Fibroblast of peridontal ligament (primary cell): ENCODE results near the gene GPSM3.
"Not testable (repeated sequence)": the region's sequence is repeated elsewhere in the genome, so short reads cannot be mapped to it uniquely, and the experiment has no call there.

Experiments used
- DNase-seq: peaks from one replicate; pipeline ENCODE4 v3.0.0-alpha.2; 2010; ENCODE audit errors: extremely low read depth

Gene GPSM3, protein sequence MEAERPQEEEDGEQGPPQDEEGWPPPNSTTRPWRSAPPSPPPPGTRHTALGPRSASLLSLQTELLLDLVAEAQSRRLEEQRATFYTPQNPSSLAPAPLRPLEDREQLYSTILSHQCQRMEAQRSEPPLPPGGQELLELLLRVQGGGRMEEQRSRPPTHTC

DNA sequence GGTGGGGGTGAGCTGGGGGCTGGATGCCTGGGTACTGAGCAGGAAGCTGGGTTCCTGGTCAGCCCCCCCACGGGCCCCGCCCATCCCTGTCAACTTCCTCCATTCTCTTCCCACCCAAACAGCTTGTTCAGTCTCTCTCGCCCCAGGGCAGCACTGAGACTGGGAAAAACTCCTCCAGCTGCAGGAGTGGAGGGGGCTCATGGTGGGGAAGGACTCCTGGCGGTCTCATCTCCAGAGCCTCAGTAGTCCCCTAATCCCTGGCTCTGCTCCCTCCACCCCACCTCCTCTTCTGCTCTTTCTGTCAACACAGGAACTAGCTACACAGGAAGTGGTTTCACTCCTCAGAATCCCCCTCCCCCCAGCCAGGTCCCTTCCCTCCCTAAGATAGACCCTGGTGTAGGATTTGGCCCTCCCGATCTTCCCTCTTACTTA, at the start of gene GPSM3:
Gene GPSM3, minus strand, starts transcription at position 36 of the 432 bp plus-strand sequence. CDS start 130 bp downstream, outside the sequence.
- no peak for DNase-seq

DNA sequence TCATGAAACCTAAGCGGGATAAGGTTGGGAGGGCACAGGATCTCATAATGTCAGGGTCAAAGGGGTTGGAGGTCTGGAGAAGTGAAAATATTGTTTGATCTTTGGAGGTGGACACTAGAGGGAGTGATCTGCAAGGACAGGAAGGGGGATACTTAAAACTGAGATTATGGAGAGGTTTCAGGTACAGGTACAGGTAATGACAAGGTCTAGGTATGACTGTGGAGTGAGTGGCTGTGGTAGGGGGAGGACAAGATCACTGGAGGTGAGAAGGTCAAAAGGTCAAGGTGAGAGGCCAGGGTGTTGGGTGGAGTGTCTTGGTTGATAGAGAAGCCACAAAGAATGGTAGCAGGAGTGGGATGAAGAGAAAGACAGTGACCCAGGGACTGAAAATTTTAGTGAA, 48.2 kb upstream of the GPSM3 start:
- no peak for DNase-seq

DNA sequence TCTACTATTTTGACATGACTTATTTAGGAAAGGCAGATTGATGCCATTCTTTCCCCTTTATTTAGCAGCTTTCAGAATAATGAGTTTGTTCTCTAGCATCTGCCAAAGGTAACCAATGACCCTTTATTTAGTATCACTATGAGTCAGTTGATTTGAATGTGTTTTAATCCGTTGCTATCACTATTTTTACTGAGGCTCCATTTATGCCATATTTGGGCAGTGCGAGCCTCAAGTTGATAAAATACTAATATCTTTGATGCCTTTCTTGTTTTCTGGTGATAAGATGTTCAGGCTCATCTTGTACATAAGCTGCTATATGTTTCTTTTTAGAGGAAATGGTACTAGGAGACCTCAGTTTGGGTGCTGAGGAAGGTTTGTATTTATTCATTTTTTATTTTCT, 47.0 kb upstream of the GPSM3 start:
- no peak for DNase-seq

DNA sequence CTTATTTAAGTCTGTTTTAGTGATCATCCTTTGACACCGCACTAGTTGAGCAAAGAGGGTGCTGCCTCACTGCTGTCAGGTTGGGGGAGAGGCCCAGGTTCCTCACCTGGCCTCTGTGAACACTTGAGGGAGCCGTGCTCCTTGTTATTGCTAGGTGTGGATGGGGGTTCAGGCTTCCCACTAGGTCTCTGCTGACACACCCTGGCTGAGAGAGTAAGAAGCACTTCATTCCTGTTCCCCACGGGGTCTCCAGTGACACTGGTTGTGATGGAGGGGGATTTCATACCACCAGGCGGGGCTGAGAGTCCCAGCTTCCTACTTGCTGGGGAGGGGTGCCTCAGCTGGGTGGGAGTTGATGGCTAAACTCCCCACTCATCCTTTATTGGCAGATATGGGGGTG, 42.5 kb upstream of the GPSM3 start:
- DNase-seq: no peak

DNA sequence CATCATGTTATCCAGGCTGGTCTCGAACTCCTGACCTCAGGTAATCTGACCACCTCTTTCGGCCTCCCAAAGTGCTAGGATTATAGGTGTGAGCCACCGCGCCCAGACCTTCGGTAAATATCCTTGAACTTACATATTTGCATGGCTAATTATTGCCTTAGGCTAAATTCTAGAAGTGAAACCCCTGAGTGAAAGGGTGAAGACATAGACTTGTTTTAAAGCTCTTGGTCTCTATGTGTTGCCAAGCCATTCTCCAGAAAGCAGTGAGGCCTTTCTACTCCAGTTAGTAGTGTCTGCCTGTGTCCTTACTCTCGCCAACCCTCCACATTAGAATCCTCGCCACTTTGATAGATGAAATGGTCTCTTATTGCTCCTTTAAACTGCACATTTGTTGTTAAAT, 34.0 kb upstream of the GPSM3 start:
- no peak for DNase-seq

DNA sequence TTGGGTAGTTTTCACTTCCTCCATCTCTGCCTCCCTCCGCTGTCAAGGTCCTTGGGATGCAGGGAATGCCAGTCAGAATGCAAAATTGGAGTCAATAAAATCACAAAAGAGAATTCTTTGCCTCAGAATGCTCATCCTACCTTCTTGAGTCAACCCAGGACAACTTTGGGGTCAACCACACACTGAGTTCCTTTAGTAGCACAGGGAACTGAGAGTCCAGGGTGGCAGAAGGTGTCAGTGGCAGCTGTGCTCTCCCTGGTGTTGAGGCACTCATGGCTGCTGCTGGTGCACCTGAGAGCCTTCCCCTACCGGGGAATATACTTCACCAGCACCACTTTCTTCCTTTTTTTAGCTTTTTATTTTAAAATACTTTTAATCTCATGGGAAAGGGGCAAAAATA, 32.3 kb upstream of the GPSM3 start:
- DNase-seq: no peak

DNA sequence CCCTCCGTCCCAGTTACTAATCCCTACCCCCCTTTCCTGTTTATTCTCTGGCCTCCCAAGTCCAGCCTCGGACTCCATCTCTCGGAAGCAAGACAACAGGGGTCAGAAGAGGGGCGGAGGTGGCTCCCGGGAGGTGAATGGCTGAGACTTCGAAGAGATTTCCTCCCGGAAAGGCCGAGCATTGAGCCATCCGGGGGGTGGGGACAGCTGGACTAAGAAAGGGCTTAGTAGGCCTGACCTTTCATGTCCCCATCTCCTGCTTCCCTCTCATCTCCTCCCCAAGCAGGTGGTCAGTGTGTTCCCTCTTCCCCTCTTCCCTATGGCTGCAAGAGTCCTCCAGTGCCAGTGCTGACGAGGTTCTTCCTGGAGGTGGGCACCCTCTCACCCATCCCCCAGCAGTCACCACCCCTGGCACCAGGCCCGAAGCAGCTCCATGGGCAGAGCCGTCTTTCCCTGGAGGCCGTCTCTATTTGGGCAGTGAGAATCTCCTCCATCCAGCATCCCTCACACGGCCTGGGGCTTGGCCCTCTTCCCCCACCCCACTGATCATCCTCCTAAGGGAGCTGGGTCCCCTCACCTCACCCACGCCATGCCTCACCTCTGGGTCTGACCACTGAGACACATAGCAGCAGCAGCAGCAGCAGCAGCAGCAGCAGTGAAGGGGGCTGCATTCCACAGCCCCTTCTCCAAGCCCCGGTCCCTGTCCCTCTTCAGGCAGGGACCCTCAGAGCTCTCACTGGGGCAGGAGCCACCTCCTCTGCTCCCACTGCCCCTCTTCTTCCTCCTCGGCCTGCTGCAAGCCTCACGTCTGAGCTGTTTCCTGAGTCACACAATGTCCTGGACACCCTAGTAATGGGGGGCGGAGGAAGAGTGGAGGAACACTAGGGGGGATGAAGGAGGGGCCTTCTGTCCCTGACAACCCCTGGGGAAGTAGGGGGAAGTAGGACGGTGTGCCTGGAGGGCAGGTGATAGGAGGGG, 31.1 kb upstream of the GPSM3 start, which contains the start of gene NOTCH4:
Gene NOTCH4, minus strand, starts transcription at position 810 of the 978 bp plus-strand sequence. Its CDS starts 139 bp downstream, at position 671.
- DNase-seq: no peak

DNA sequence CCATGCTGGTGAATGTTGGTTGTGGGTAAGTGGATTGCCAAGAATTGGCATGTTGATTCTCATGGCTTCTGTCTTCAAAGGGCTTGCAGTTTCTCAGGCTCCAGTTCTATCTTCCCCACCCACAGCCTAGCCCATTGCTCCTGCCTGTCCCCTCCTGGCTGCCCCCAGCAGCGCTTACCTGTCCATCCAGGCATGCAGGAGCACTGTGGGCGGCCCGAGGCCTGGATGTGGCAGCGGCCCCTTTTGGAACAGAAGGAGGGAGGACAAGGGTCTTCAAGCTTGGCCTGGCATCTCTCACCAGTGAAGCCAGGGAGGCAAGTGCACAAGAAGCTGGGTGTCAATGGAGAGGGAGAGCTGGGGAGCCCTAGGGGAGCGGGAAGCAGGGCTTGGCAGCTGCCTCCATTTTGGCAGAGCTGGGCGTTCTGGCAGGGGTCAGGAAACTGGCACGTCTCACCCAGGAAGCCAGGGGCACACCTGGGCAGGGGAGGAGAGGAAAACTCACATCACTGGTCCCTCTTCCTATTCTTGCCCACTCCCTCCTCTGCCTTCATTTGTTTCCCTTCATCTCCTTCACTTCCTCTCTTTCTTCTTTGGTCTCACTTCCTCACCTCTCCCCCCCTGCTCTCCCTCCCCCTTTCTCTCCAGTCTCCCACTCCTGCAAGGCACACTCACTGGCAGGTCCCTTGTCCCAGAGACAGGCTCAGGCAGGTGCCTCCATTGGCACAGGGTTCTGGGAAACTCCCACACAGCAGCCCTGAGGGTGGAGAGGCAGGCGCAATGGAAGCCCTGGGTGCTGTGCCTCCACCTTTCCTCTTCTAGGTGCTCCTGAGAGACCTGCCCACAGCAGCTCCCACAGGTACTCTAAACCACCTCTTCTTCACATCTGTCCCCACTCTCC, 30.1 kb upstream of the GPSM3 start:
- no peak for DNase-seq

DNA sequence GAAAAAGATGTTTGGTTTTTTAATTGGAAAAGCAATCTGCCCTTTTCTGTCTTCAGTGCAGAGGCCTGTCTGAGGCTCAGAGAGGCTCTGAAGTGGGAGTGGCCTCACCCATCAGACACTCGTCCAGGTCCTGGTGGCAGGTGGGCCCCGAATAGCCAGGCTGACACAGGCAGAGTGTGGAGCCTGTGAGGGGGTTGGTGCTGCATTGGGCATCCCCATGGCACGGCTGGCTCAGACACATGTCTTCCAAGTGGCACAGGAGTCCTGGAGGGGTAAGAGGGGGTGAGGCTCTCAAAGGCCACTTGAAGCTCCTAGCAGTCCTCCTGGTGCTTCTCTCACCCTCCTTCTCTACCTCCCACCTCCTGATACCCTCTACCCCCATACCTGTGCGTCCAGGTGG, 27.6 kb upstream of the GPSM3 start:
- DNase-seq: no peak

DNA sequence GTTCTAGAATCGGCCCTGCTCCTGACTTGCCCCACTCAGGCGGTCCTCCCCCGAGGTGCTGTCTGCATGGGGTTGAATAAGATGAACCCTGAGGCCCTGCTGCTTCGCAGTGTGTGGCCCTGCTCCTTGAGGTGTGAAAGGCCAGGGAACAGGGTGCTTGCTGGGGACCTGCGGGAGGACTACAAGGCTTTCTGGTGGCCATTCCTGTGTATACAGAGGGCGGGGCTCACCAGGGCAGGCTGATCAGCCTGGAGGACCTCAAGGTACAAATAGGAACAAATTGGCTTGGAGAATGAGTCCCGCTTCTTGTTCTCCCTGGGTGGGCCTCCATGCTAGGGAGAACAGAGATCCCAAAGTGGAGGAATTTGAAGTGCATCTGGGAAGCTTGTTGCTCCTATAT, 25.7 kb upstream of the GPSM3 start:
- DNase-seq: no peak

DNA sequence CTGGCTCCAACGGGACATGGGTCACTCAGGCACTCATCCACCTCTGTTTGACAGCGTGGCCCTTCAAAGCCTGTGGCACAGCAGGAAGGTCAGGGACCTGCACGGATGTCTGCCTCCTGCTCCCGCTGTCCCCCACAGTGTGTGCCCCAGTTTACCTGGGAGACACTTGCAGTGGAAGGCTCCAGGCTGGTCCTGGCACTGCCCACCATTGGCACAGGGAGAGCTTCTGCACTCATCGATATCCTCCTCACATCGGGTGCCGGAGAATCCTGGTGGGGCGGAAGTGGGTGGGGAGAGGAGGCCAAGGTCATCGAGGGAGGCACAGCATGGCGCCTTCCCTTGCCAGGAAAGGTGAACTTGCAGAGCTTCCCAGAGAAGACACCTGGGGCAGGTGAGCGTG, 24.6 kb upstream of the GPSM3 start:
- no peak for DNase-seq

DNA sequence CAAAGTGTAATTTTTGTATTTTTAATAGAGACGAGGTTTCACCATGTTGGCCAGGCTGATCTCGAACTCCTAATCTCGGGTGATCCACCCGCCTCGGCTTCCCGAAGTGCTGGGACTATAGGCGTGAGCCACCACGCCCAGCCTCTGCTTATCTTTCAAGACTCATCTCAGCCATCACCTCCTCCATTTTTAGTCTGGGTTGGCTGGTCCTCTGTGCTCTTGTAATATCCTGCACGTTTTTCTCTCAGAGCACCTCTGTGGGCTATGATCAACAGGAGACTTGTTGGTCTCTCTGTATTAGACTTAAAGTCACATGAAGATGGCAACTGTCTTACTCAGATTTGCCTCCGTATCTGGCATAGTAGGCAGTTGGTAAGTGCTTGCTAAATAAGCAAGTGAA, 23.8 kb upstream of the GPSM3 start:
- no peak for DNase-seq

DNA sequence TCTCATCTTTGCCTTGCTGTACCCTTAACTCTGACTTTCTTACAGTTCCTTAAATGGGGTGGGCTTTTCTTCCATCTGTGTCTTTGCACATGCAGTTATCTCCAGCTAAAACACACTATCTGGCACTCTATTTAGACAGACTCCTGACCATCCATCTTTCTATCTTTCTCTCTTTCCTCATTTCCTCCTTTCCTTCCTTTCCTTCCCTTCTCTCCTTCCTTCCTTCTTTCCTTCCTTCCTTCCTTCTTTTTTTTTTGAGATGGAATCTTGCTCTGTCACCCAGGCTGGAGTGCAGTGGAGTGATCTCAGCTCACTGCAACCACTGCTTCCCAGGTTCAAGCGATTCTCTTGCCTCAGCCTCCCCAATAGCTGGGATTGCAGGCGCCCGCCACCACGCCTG, 23.2 kb upstream of the GPSM3 start:
- DNase-seq: no peak

DNA sequence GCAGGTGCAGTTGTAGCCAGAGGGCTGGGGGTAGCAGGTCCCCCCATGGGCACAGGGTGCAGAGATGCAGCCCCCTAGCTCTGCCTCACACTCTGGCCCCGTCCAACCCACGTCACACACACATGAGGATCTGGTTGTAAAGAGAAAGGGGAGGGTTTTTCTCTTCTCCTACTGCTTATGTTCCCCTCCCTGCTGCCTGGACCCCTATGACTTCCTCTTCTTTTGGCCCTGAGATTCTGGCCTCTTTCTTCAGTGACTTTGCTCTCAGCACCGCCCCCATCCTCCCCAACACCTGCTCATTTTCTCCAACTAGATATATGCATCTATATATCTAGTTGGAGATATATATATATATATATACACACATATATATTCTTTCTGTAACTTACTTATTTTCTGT, 21.7 kb upstream of the GPSM3 start:
- no peak for DNase-seq

DNA sequence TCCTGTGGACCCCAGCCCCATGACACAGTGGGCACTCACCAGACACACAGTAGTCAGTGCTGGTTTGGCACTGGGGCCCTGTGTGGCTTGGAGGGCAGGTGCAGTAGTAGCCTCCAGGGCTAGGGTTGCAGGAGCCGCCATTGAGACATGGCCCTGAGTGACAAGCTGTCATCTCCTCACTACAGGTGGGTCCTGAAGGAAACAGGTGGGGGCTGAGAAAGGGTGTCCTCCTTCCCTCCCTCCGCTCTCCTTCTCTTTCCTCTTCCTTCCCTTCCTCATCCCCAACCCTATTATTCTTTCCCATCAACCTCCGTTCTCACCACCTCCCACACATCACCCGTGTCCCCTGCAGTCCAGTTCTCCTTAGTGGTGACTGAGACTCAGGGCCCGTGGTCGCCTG, 21.2 kb upstream of the GPSM3 start:
- no peak for DNase-seq

DNA sequence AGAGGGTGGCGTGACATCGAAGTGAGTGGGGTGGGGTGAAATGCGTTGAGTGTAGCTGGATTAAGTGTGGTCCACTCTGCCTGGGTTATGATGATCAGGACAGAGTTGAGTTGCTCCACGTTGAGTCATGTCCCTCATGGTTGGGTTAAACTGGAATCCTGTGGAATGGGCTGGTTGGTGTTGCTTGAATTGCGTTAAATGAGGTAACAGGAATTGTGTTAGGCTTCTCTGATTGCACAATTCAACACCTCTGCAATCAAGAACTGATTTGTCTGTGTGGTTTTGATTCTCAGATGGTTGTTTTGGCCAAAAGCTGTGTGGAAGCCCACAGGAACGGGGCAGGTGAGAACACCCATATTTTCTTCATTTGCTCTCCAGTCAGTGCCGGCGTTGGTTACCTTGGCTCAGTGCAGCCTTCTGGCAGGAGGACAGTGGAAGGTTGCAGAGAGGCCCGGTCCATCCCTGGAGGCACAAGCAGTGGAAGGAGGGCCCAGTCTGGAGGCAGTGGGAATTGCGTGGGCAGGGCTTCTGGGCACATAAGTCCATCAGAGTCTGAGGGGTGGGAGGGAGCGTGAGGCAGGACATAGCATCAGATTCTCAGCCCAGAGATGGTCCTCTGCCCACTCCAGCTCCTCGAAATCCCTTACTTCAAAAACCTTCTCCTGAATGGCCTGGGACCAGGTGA, 19.8 kb upstream of the GPSM3 start:
- DNase-seq: no peak

DNA sequence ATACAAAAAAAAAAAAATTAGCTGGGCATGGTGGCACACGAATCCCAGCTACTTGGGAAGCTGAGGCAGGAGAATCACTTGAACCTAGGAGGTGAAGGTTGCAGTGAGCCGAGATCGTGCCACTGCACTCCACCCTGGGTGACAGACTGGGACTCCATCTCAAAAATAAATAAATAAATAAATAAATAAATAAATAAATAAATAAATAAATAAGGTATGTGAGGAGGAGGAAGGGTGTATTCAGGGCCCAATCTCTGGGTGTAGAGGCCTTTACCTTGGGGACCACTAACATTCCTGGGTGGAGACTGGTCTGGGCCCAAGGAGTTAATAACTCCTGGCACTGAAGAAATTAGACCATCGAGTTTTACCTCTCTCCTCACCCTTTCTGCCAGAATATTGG, 19.0 kb upstream of the GPSM3 start:
- not testable (repeated sequence) for DNase-seq

DNA sequence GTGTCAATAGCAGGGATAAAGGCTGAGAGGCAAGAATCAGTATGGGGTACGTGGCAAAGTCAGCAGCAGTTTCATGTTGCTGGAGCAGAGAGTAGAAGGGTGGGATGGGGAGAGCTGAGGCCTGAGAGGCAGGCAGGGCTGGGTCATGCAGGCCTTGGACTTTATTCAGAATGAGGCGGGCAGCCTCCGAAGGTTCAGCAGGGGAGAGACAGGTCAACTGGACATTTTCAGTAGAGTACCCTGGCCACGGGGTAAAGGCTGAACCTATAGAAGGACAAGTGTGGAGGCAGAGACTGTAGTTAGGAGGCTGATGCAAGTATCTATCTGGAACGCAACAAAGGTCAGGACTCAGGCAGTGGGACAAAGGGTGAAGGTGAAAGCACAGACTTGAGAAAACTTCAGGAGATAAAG, 17.8 kb upstream of the GPSM3 start:
- no peak for DNase-seq

DNA sequence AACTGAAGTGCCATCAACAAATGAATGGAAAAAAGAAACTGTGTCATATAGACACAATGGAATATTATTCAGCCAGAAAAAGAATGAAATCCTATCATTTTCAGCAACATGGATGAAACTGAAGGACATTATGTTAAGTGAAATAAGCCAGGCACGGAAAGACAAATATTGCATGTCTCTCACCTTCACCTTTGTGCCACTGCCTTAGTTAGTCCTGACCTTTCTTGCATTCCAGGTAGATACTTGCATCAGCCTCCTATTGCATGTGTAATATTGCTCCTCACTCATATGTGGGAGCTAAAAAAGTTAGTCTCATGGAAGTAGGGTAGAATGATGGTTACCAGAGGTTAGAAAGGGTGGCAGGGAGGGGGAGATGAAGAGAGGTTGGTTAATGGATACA, 16.6 kb upstream of the GPSM3 start:
- DNase-seq: no peak

DNA sequence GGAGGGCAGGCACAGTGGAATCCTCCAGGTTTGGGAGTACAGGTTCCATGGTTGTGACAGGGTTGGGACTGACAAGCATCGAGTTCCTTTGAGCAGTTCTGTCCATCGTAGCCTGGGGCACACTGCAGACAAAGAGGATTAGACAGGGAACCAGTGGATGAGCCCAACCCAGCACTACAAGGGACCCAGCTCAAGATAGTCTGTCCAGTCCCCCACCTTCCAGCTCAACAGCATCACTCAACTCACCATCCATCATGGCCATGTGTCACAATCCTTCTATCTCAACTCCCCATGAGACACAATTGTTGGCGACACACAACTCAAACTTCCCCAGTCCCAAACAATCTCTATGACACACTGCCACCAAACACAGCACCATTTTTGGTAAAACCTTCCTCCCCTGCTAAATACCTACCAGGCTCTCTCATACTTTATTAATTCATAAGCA, 11.8 kb upstream of the GPSM3 start:
- no peak for DNase-seq
